ENCODE measurements around the gene GPR62. TPM values are rescaled to one million over a fixed set of nuclear protein-coding genes. Genes with fewer than 3 reads are reported as not detected.

GPR62 gene
- total and polyA plus RNA-seq, 2 of the 8 experiments (the other 6 are each of a cell fraction or from before 2014, with no cell fraction given) = 0.22 to 0.29 TPM

DNA sequence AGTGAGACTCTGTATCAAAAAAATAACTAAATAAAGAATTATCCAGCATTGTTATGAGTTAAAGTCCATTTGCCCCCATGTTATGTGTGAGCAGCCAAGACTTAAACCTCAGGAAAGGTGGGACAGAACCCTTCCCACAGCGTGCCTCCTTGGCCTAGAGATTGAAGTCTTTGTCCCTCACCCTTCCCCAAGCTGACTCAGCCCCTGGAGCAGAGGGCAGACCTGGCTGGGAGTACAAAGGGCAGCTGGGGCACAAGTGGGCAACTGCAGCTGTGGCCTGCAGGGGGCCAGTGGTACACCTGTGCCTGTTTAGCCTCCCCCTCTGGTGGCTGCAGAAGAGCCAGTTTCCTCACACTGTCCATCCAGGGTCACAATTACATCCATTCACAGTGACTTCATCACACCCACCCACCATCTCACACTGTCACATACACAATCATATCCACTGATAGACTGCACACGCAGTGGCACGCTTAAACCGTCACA lies 27.2 kb downstream of the GPR62 start:
- H3K4me2 ChIP-seq (ENCODE audit: insufficient read depth in 1 of 2, low read depth in 2 of 2, low read length in 2 of 2) = peak overlapping the region; percentile 89 to 97
- CTCF ChIA-PET (ENCODE audit: partially characterized antibody) = interaction anchor here (0.7 to 5.5 kb wide), 23 partner anchors 9 to 223 kb away, joined by 3 to 66 read pairs (median 7); partner anchors contain the start of genes ABHD14B, GPR62, PARP3 and PCBP4
- no peak overlapping the region for H2BK120ac ChIP-seq (replicated peaks; ENCODE audit: low read depth, low read length)
- H3K14ac ChIP-seq (ENCODE audit: insufficient read length) = no peak overlapping the region
- peaks cover 0 to 12% (median 9%) of the 10 kb centered on the region in 4 experiments; a peak in 6 of 7 replicates for H3K4me1 ChIP-seq (replicated peaks in 1 of 4; ENCODE audit: control insufficient read depth in 3 of 4, insufficient read depth in 4 of 4, low read length in 3 of 4)
- H3K18ac ChIP-seq (ENCODE audit: extremely low read depth, low read length) = peak overlapping the region; percentile 89
- DNase-seq (ENCODE audit: low read depth in 1 of 2, low spot score in 2 of 2) (peak in 1 of 2 experiments; percentile 66), FAIRE-seq (no peak)
- peak overlapping the region; percentile 53 to 63 (median 56) for H3K4me3 ChIP-seq (ENCODE audit: extremely low read depth in 1 of 4, insufficient read depth in 2 of 4, low read depth in 3 of 4, low read length in 4 of 4)
- peak overlapping the region; percentile 71 for H4K5ac ChIP-seq (ENCODE audit: insufficient read length, low read depth, low read length)
- H3K27me3 ChIP-seq (replicated peaks in 1 of 4; ENCODE audit: control insufficient read depth in 3 of 4, extremely low read depth in 1 of 4, insufficient read depth in 3 of 4, low read length in 3 of 4) = peaks cover 0 to 4% (median 0%) of the 10 kb centered on the region in 4 experiments; a peak in 3 of 7 replicates
- H3K23ac ChIP-seq (ENCODE audit: insufficient read length) = no peak overlapping the region
- peaks cover 7% of the 10 kb centered on the region for H3K23me2 ChIP-seq (ENCODE audit: low read depth, low read length)
- POLR2A ChIA-PET (ENCODE audit: partially characterized antibody) = interaction anchor here (0.8 to 29.3 kb wide), 15 partner anchors 1 to 174 kb away, joined by 3 to 923 read pairs (median 5); partner anchors contain the start of genes ABHD14A, ABHD14B, ACY1 and GPR62
- H2BK15ac ChIP-seq (ENCODE audit: low read length) = peak overlapping the region; percentile 88; the same call in 1 of the 2 replicates
- no peaks in the 10 kb centered on the region for H3K36me3 ChIP-seq (ENCODE audit: control insufficient read depth in 2 of 4, insufficient read depth in 4 of 4, low read length in 3 of 4)
- peak overlapping the region; percentile 95 for H2BK5ac ChIP-seq (ENCODE audit: low read depth, low read length)
- H3K9ac ChIP-seq (replicated peaks in 1 of 4; ENCODE audit: extremely low read depth in 1 of 4, low read depth in 3 of 4, low read length in 3 of 4) = peak overlapping the region in 2 of 4 experiments; percentile 1 to 30; a peak in 2 of 7 replicates
- WGBS, 2 experiments (ENCODE audit: extremely low coverage in 1 of 2, insufficient coverage in 1 of 2, insufficient read length in 1 of 2, insufficient replicate concordance in 2 of 2, low coverage in 1 of 2, low lambda C conversion rate in 2 of 2, missing lambda C conversion rate in 1 of 2) = 9% methylated on average over 4 of the region's 4 CpGs; no CpG with 5 or more reads in 1 of the 2 experiments
- H2AK5ac ChIP-seq (ENCODE audit: low read depth, low read length) = peak overlapping the region; percentile 32; the same call in 1 of the 2 replicates
- H3K79me1 ChIP-seq (ENCODE audit: low read depth, low read length) = peaks cover 7% of the 10 kb centered on the region
- peak overlapping the region; percentile 43 for H3K56ac ChIP-seq (replicated peaks; ENCODE audit: insufficient read length, low read depth, low read length)
- H3K4ac ChIP-seq (replicated peaks; ENCODE audit: insufficient read length, low read depth, low read length) = peak overlapping the region; percentile 86
- H4K91ac ChIP-seq (replicated peaks; ENCODE audit: insufficient read length, low read length) = peak overlapping the region; percentile 78
- peak overlapping the region; percentile 87; the same call in 1 of the 2 replicates for H2BK20ac ChIP-seq (ENCODE audit: low read length)
- H3K79me2 ChIP-seq (ENCODE audit: control insufficient read depth in 1 of 2, insufficient read depth in 2 of 2, low read length in 2 of 2) = no peaks in the 10 kb centered on the region
- peak overlapping the region; percentile 52 for H2AFZ ChIP-seq (ENCODE audit: low read length)
- no peaks in the 10 kb centered on the region for H3K9me3 ChIP-seq (ENCODE audit: insufficient read depth in 2 of 2, low read depth in 1 of 2, low read length in 1 of 2)
- peak overlapping the region; percentile 91; the same call in 1 of the 2 replicates for H2BK12ac ChIP-seq (ENCODE audit: low read depth, low read length)
- H4K8ac ChIP-seq (ENCODE audit: extremely low read depth, insufficient read depth, low read length) = peak overlapping the region; percentile 75; the same call in 1 of the 2 replicates
- H4K20me1 ChIP-seq (replicated peaks in 1 of 2; ENCODE audit: control insufficient read depth in 1 of 2, insufficient read depth in 2 of 2, low read length in 2 of 2) = peaks cover 0 to 2% of the 10 kb centered on the region in 2 experiments
- no peak overlapping the region for H3K27ac ChIP-seq (ENCODE audit: low read depth, low read length)
- TF ChIP-seq TAF7 (optimal IDR thresholded peaks at IDR 0.05; ENCODE audit: borderline replicate concordance, low read depth, low read length) (no peak), SP1 (IDR thresholded peaks at IDR 0.05; ENCODE audit: low read depth, low read length) (no peak), SRF (IDR thresholded peaks at IDR 0.05; ENCODE audit: low read depth, low read length) (no peak), RBBP5 (IDR thresholded peaks at IDR 0.05; ENCODE audit: borderline replicate concordance, low read depth, low read length) (no peak), GTF2F1 (IDR thresholded peaks at IDR 0.05; ENCODE audit: borderline replicate concordance, low read depth, low read length) (no peak), JUN (IDR thresholded peaks at IDR 0.05; ENCODE audit: low read depth, low read length) (no peak), YY1 (IDR thresholded peaks at IDR 0.05; ENCODE audit: low read depth, low read length) (peak; percentile 24; the same call in 1 of the 2 replicates), ZNF274 (IDR thresholded peaks at IDR 0.05; ENCODE audit: borderline replicate concordance, extremely low read depth, low read length) (no peak), BACH1 (IDR thresholded peaks at IDR 0.05; ENCODE audit: low read length) (no peak), BRCA1 (IDR thresholded peaks at IDR 0.05; ENCODE audit: low read depth, low read length) (no peak)
- TF ChIP-seq, protein P1, sequence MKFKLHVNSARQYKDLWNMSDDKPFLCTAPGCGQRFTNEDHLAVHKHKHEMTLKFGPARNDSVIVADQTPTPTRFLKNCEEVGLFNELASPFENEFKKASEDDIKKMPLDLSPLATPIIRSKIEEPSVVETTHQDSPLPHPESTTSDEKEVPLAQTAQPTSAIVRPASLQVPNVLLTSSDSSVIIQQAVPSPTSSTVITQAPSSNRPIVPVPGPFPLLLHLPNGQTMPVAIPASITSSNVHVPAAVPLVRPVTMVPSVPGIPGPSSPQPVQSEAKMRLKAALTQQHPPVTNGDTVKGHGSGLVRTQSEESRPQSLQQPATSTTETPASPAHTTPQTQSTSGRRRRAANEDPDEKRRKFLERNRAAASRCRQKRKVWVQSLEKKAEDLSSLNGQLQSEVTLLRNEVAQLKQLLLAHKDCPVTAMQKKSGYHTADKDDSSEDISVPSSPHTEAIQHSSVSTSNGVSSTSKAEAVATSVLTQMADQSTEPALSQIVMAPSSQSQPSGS (IDR thresholded peaks at IDR 0.05; ENCODE audit: low read length) = no peak

Data from H1 (cell line).